Lower lobe of right lung (tissue), 2 donors: ENCODE data around the gene CUBN. TPM values are rescaled to one million over a fixed set of nuclear protein-coding genes. Genes with fewer than 3 reads are reported as not detected.

Experiments used
- ATAC-seq, 2 donors: fragments of 200-7000 bp; cut with Tn5 transposase; one replicate each; pipeline ENCODE4 v1.9.1; 2020 to 2022; ENCODE audit warnings: mild to moderate bottlenecking in 2 of 2, moderate library complexity in 2 of 2
- DNase-seq: peaks from one replicate; pipeline ENCODE4 v3.0.0-alpha.2; 2020
- H3K27ac ChIP-seq: fragments of 200-600 bp; one replicate; pipeline ENCODE4 v1.8.0; 2022
- H3K27me3 ChIP-seq: fragments of 200-600 bp; one replicate; pipeline ENCODE4 v1.8.0; 2022; ENCODE audit warnings: low read depth
- H3K36me3 ChIP-seq: fragments of 200-600 bp; one replicate; pipeline ENCODE4 v1.8.0; 2022; ENCODE audit warnings: mild to moderate bottlenecking
- H3K4me1 ChIP-seq: fragments of 200-600 bp; one replicate; pipeline ENCODE4 v1.8.0; 2022
- H3K4me3 ChIP-seq: fragments of 200-600 bp; one replicate; pipeline ENCODE4 v1.8.0; 2022; ENCODE audit warnings: mild to moderate bottlenecking
- H3K9me3 ChIP-seq: fragments of 200-600 bp; one replicate; pipeline ENCODE4 v1.8.0; 2022
- CTCF ChIP-seq: fragments of 200-600 bp; IDR thresholded peaks from one replicate; pipeline ENCODE4 v1.8.0; 2022; ENCODE audit warnings: antibody characterized with exemption, mild to moderate bottlenecking
- intact Hi-C: fragments of 100-400 bp; cut with DNase I; formaldehyde crosslinking; loops from one replicate; pipeline ENCODE4 v1.11.0; 2022
- total RNA-seq: library from RNA; stranded (reverse); fragmentation: NEBNext Ultra II Directional; extraction: Animal tissue kit (Norgen Biotek cat#: 25700); gene quantifications from one replicate; pipeline ENCODE4 v1.2.1, GENCODE V29; 2021
- donor health status: DM: no; HTN: yes; CAD: no; lungs with severe emphysema.

The CUBN gene
- total RNA-seq, 1 donor from 2014 or later = 2.2 TPM

- intact Hi-C loops = no loop called here
- H3K27me3 ChIP-seq = no peaks in the 10 kb centered on the region
- DNase-seq = no peak
- H3K27ac ChIP-seq = no peak overlapping the region
- H3K4me1 ChIP-seq = no peaks in the 10 kb centered on the region
- H3K9me3 ChIP-seq = no peaks in the 10 kb centered on the region
- ATAC-seq = no peak
- TF ChIP-seq CTCF = no peak
- H3K36me3 ChIP-seq = no peaks in the 10 kb centered on the region
- no peak overlapping the region for H3K4me3 ChIP-seq
Measured at GRCh38 chr10:16941067-16941466, 188.5 kb downstream of the CUBN start.

DNA sequence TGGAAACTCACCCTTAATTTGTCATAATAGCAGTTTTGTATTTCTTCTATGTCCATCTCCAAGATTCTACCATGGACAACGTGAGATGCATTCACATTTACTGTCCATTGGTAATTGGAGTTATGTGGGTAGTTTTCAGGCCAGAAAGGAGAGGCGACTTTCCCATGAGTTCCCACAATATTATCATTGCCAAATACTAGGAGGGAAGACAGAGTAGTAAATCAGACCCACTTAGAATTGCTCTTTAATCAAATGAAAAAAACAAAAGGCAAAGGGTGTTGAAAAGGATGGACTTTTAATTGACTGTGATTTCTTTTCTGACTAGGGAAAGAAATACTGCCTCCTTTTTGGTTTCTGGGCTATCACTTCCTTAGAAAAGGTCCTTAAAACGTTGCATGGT, 190.7 kb downstream of the CUBN start:
- H3K4me3 ChIP-seq = no peak overlapping the region
- no peaks in the 10 kb centered on the region for H3K4me1 ChIP-seq
- no peak for DNase-seq
- no peak overlapping the region for H3K27ac ChIP-seq
- ATAC-seq = no peak
- H3K36me3 ChIP-seq = no peaks in the 10 kb centered on the region
- intact Hi-C loops = no loop called here
- H3K27me3 ChIP-seq = no peaks in the 10 kb centered on the region
- H3K9me3 ChIP-seq = no peaks in the 10 kb centered on the region
- no peak for TF ChIP-seq CTCF

- Histone ChIP-seq H3K4me3 (no peak overlapping the region), H3K27ac (no peak overlapping the region), H3K36me3 (no peaks in the 10 kb centered on the region), H3K27me3 (no peaks in the 10 kb centered on the region), H3K9me3 (no peaks in the 10 kb centered on the region), H3K4me1 (no peaks in the 10 kb centered on the region)
- TF ChIP-seq CTCF = no peak
- ATAC-seq = no peak
- intact Hi-C loops = no loop called here
- DNase-seq = no peak
Measured at GRCh38 chr10:16934461-16934860, 195.2 kb downstream of the CUBN start.

GRCh38 chr10:16933783-16934182, 195.8 kb downstream of the CUBN start:
- DNase-seq = no peak
- no peaks in the 10 kb centered on the region for H3K36me3 ChIP-seq
- no peaks in the 10 kb centered on the region for H3K4me1 ChIP-seq
- H3K27me3 ChIP-seq = no peaks in the 10 kb centered on the region
- no peak overlapping the region for H3K27ac ChIP-seq
- H3K9me3 ChIP-seq = no peaks in the 10 kb centered on the region
- no peak overlapping the region for H3K4me3 ChIP-seq
- TF ChIP-seq CTCF = no peak
- intact Hi-C loops = no loop called here
- no peak for ATAC-seq

DNA sequence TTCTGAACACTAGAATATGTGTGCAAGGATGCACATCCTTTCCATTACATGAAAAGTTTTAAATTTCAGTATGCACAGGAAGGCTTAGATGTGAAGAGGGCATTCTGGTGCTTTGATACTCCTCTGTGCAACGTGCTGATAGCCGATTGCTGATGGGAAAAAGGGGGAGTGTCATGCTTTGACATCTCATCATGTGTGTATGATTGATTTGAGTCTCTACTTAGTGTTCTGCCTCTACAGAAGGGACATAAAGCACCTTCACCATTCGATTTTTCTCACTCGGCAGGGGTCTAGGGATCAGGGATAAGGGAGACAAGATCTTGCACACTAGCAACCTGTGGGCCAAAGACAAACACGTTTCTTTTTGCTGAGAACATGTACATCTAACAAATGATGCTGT, 197.7 kb downstream of the CUBN start:
- Histone ChIP-seq H3K4me1 (no peaks in the 10 kb centered on the region), H3K27me3 (no peaks in the 10 kb centered on the region), H3K27ac (no peak overlapping the region), H3K9me3 (no peaks in the 10 kb centered on the region), H3K36me3 (no peaks in the 10 kb centered on the region), H3K4me3 (no peak overlapping the region)
- no peak for TF ChIP-seq CTCF
- intact Hi-C loops = no loop called here
- ATAC-seq (no peak), DNase-seq (no peak)

- intact Hi-C loops = no loop called here
- Histone ChIP-seq H3K27me3 (no peaks in the 10 kb centered on the region), H3K4me1 (no peaks in the 10 kb centered on the region), H3K36me3 (no peaks in the 10 kb centered on the region), H3K4me3 (no peak overlapping the region), H3K27ac (no peak overlapping the region), H3K9me3 (no peaks in the 10 kb centered on the region)
- no peak for TF ChIP-seq CTCF
- DNase-seq = no peak
- no peak for ATAC-seq
Measured at GRCh38 chr10:16930540-16930939, 199.1 kb downstream of the CUBN start.
